ENCODE data around the gene DCAF11. TPM values are rescaled to one million over a fixed set of nuclear protein-coding genes. Genes with fewer than 3 reads are reported as not detected.

DCAF11 gene
- total and polyA plus RNA-seq, 7 donors, result 34.7 to 73.5 (median 66.4) TPM

- H3K36me3 ChIP-seq (ENCODE audit: insufficient read depth in 1 of 2, low read depth in 1 of 2), result no peaks in the 10 kb centered on the region
- H3K27me3 ChIP-seq (ENCODE audit: insufficient read depth in 3 of 3, low read length in 2 of 3), result peaks cover 0 to 4% (median 0%) of the 10 kb centered on the region in 3 donors
- TF ChIP-seq, protein P1, sequence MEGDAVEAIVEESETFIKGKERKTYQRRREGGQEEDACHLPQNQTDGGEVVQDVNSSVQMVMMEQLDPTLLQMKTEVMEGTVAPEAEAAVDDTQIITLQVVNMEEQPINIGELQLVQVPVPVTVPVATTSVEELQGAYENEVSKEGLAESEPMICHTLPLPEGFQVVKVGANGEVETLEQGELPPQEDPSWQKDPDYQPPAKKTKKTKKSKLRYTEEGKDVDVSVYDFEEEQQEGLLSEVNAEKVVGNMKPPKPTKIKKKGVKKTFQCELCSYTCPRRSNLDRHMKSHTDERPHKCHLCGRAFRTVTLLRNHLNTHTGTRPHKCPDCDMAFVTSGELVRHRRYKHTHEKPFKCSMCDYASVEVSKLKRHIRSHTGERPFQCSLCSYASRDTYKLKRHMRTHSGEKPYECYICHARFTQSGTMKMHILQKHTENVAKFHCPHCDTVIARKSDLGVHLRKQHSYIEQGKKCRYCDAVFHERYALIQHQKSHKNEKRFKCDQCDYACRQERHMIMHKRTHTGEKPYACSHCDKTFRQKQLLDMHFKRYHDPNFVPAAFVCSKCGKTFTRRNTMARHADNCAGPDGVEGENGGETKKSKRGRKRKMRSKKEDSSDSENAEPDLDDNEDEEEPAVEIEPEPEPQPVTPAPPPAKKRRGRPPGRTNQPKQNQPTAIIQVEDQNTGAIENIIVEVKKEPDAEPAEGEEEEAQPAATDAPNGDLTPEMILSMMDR (IDR thresholded peaks at IDR 0.05), result no peak
- ATAC-seq (no peak), DNase-seq (no peak)
- no peaks in the 10 kb centered on the region for H3K9me3 ChIP-seq
- H3K27ac ChIP-seq, result no peak overlapping the region
- H3K4me1 ChIP-seq, result no peaks in the 10 kb centered on the region
- 86 to 90% (median 87%) methylated on average over 12 of the region's 12 CpGs for WGBS, 3 donors
- H3K4me3 ChIP-seq, result no peak overlapping the region
- intact Hi-C loops (cut with DNase I), result no loop called here
Measured at GRCh38 chr14:24067133-24068082, 47.2 kb upstream of the DCAF11 start.

GRCh38 chr14:24068711-24069410 is 45.7 kb upstream of the DCAF11 start:
- ATAC-seq (no peak), DNase-seq (no peak)
- Histone ChIP-seq H3K4me1 (no peaks in the 10 kb centered on the region), H3K27me3 (ENCODE audit: insufficient read depth in 3 of 3, low read length in 2 of 3) (peaks cover 0 to 6% (median 4%) of the 10 kb centered on the region in 3 donors), H3K27ac (no peak overlapping the region), H3K9me3 (no peaks in the 10 kb centered on the region), H3K4me3 (no peak overlapping the region), H3K36me3 (ENCODE audit: insufficient read depth in 1 of 2, low read depth in 1 of 2) (no peaks in the 10 kb centered on the region)
- intact Hi-C loops (cut with DNase I), result no loop called here
- TF ChIP-seq, protein P1 (IDR thresholded peaks at IDR 0.05), result no peak
- WGBS, 3 donors, result 80 to 86% (median 81%) methylated on average over 10 of the region's 10 CpGs

- intact Hi-C loops (cut with DNase I), result no loop called here
- H3K4me3 ChIP-seq, result no peak overlapping the region
- 68 to 78% (median 74%) methylated on average over 6 of the region's 6 CpGs for whole genome bisulfite sequencing, 3 donors
- H3K36me3 ChIP-seq (ENCODE audit: insufficient read depth in 1 of 2, low read depth in 1 of 2), result no peaks in the 10 kb centered on the region
- H3K27me3 ChIP-seq (ENCODE audit: insufficient read depth in 3 of 3, low read length in 2 of 3), result peaks cover 0 to 6% (median 4%) of the 10 kb centered on the region in 3 donors
- TF ChIP-seq, protein P1 (IDR thresholded peaks at IDR 0.05), result no peak
- ATAC-seq (no peak), DNase-seq (no peak)
- H3K4me1 ChIP-seq, result no peaks in the 10 kb centered on the region
- no peaks in the 10 kb centered on the region for H3K9me3 ChIP-seq
- H3K27ac ChIP-seq, result no peak overlapping the region
Measured at GRCh38 chr14:24069411-24069735, 45.2 kb upstream of the DCAF11 start.

DNA sequence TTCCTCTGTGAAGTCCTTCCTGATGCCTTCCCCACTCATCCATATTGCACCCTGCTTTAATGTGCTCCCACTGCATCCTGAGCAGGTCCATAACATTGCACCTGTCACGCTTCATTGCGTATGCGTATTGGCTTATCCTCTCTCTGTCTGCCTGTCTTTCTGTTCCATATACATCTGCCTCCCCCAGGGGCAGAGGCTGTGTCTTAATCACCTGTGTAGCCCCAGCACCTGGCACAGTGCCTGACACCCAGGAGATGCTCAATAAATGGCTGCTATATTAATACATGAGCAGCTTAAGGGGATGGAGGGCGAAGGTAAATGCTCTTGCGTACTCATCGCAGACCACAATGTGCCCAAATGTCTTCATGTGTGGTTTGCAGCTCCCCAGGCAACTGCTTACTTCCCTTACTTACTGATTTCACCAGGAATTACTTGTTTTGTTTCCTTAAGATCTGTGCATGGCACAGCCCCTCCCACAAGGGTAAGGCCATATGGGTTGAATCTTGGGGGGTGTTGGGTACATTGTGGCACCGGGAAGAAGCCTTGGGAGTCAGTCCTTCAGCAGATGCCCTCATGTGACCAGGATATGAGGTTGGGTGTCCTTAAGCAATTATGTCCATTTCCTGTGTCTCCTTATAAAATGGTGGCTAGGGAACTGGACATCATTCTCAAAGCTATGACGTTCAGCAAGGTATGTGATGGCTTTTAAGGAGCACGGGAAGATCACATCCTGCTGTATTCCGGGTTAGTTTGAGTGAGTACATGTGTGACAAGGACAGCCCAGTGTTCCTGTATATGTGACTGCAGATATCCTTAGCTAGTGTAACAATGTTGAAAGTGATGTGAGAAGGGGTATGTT is 44.1 kb upstream of the DCAF11 start:
- TF ChIP-seq, protein P1 (IDR thresholded peaks at IDR 0.05), result no peak
- intact Hi-C loops (cut with DNase I), result no loop called here
- ATAC-seq (no peak), DNase-seq (no peak)
- no peaks in the 10 kb centered on the region for H3K4me1 ChIP-seq
- H3K36me3 ChIP-seq (ENCODE audit: insufficient read depth in 1 of 2, low read depth in 1 of 2), result no peaks in the 10 kb centered on the region
- no peaks in the 10 kb centered on the region for H3K9me3 ChIP-seq
- H3K27ac ChIP-seq, result no peak overlapping the region
- H3K4me3 ChIP-seq, result no peak overlapping the region
- WGBS, 3 donors, result 74 to 77% (median 74%) methylated on average over 10 of the region's 10 CpGs
- peaks cover 0 to 6% (median 4%) of the 10 kb centered on the region in 3 donors for H3K27me3 ChIP-seq (ENCODE audit: insufficient read depth in 3 of 3, low read length in 2 of 3)
